OCI-LY1 (cell line): ENCODE measurements around the gene SLC25A46.
A peak's percentile ranks its signal among the peaks of the same experiment; 100 is the strongest.

ENCODE experiments used
- H2AFZ ChIP-seq: fragments of 200-600 bp; sonication (generic), shearing (Covaris generic); 2 replicates; pipeline ENCODE4 v1.6.0; 2014; ENCODE audit warnings: antibody characterized with exemption, mild to moderate bottlenecking, low read length
- H3F3A ChIP-seq: fragments of 200-600 bp; sonication (generic), shearing (Covaris generic); 2 replicates; pipeline ENCODE4 v1.6.0; 2014; ENCODE audit warnings: mild to moderate bottlenecking, antibody characterized with exemption, low read length, moderate library complexity; ENCODE audit not compliant: insufficient read depth
- H3K27ac ChIP-seq: fragments of 200-600 bp; sonication (generic); 2 replicates; pipeline ENCODE4 v1.5.1; 2014; ENCODE audit warnings: low read length, mixed run types, mild to moderate bottlenecking, low read depth; ENCODE audit not compliant: poor library complexity, severe bottlenecking
- H3K27me3 ChIP-seq: fragments of 200-600 bp; sonication (generic); 2 replicates; pipeline ENCODE4 v1.6.0; 2014; ENCODE audit warnings: antibody characterized with exemption, mild to moderate bottlenecking, low read length, moderate library complexity; ENCODE audit not compliant: insufficient read depth
- H3K36me3 ChIP-seq: fragments of 200-600 bp; sonication (generic); 2 replicates; pipeline ENCODE4 v1.6.1; 2014; ENCODE audit warnings: mild to moderate bottlenecking, antibody characterized with exemption, low read length, moderate library complexity, mixed read lengths; ENCODE audit not compliant: insufficient read depth
- H3K4me1 ChIP-seq: fragments of 200-600 bp; sonication (generic); 2 replicates; pipeline ENCODE4 v1.5.1; 2014; ENCODE audit warnings: mild to moderate bottlenecking, low read length, moderate library complexity; ENCODE audit not compliant: insufficient read depth, severe bottlenecking
- H3K4me2 ChIP-seq: fragments of 200-600 bp; sonication (generic), shearing (Covaris generic); 2 replicates; pipeline ENCODE4 v1.6.1; 2014; ENCODE audit warnings: low read length
- H3K4me3 ChIP-seq: fragments of 200-600 bp; sonication (generic); 2 replicates; pipeline ENCODE4 v1.5.1; 2014; ENCODE audit warnings: low read length, low read depth, mild to moderate bottlenecking, mixed read lengths; ENCODE audit not compliant: poor library complexity, severe bottlenecking
- H3K79me2 ChIP-seq: fragments of 200-600 bp; shearing (Covaris generic); 2 replicates; pipeline ENCODE4 v1.6.1; 2016; ENCODE audit warnings: mixed run types, low read length, mixed read lengths; ENCODE audit not compliant: insufficient read depth
- H3K9ac ChIP-seq: fragments of 200-600 bp; sonication (generic), shearing (Covaris generic); 2 replicates; pipeline ENCODE4 v1.6.1; 2014; ENCODE audit warnings: mild to moderate bottlenecking, low read length, mixed read lengths
- H3K9me2 ChIP-seq: fragments of 200-600 bp; sonication (generic), shearing (Covaris generic); 2 replicates; pipeline ENCODE4 v1.6.1; 2014; ENCODE audit warnings: low read depth, mild to moderate bottlenecking, low read length, mixed read lengths
- H3K9me3 ChIP-seq: fragments of 200-600 bp; shearing (Covaris generic); 2 replicates; pipeline ENCODE4 v1.6.1; 2014; ENCODE audit warnings: low read length, mixed read lengths
- H4K20me1 ChIP-seq: fragments of 200-600 bp; sonication (generic), shearing (Covaris generic); 2 replicates; pipeline ENCODE4 v1.6.0; 2016; ENCODE audit warnings: mild to moderate bottlenecking, low read length; ENCODE audit not compliant: insufficient read depth
- EZH2 ChIP-seq: fragments of 200-600 bp; sonication (generic), shearing (Covaris generic); IDR thresholded peaks from 2 replicates; pipeline ENCODE4 v1.8.0; 2017; ENCODE audit warnings: borderline replicate concordance, mixed run types, mild to moderate bottlenecking, antibody characterized with exemption, low read length, moderate library complexity, mixed read lengths
- TF ChIP-seq, protein P1 (sequence below): fragments of 200-600 bp; sonication (generic), shearing (Covaris generic); IDR thresholded peaks from 2 replicates; pipeline ENCODE4 v1.5.1; 2017; ENCODE audit warnings: mild to moderate bottlenecking, antibody characterized with exemption, low read length, moderate library complexity, mixed read lengths

The SLC25A46 gene

GRCh38 chr5:110707260-110707844 is 31.5 kb upstream of the SLC25A46 start:
- H3K4me3 ChIP-seq, result no peak overlapping the region
- no peaks in the 10 kb centered on the region for H3K79me2 ChIP-seq
- no peaks in the 10 kb centered on the region for H4K20me1 ChIP-seq
- H2AFZ ChIP-seq, result no peak overlapping the region
- no peak overlapping the region for H3K9ac ChIP-seq
- H3K27me3 ChIP-seq, result no peaks in the 10 kb centered on the region
- H3F3A ChIP-seq, result no peaks in the 10 kb centered on the region
- H3K4me2 ChIP-seq, result no peak overlapping the region
- no peaks in the 10 kb centered on the region for H3K4me1 ChIP-seq
- no peaks in the 10 kb centered on the region for H3K36me3 ChIP-seq
- H3K27ac ChIP-seq, result no peak overlapping the region
- no peaks in the 10 kb centered on the region for H3K9me2 ChIP-seq
- TF ChIP-seq EZH2, result no peak
- TF ChIP-seq, protein P1, sequence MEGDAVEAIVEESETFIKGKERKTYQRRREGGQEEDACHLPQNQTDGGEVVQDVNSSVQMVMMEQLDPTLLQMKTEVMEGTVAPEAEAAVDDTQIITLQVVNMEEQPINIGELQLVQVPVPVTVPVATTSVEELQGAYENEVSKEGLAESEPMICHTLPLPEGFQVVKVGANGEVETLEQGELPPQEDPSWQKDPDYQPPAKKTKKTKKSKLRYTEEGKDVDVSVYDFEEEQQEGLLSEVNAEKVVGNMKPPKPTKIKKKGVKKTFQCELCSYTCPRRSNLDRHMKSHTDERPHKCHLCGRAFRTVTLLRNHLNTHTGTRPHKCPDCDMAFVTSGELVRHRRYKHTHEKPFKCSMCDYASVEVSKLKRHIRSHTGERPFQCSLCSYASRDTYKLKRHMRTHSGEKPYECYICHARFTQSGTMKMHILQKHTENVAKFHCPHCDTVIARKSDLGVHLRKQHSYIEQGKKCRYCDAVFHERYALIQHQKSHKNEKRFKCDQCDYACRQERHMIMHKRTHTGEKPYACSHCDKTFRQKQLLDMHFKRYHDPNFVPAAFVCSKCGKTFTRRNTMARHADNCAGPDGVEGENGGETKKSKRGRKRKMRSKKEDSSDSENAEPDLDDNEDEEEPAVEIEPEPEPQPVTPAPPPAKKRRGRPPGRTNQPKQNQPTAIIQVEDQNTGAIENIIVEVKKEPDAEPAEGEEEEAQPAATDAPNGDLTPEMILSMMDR, result no peak
- no peaks in the 10 kb centered on the region for H3K9me3 ChIP-seq

GRCh38 chr5:110716247-110717245 is 22.3 kb upstream of the SLC25A46 start:
- H3K36me3 ChIP-seq, result no peaks in the 10 kb centered on the region
- no peaks in the 10 kb centered on the region for H3K9me2 ChIP-seq
- no peak overlapping the region for H2AFZ ChIP-seq
- TF ChIP-seq, protein P1, result peak; percentile 15; the same call in 1 of the 2 replicates
- no peak for TF ChIP-seq EZH2
- no peaks in the 10 kb centered on the region for H3F3A ChIP-seq
- no peaks in the 10 kb centered on the region for H4K20me1 ChIP-seq
- H3K79me2 ChIP-seq, result no peaks in the 10 kb centered on the region
- no peak overlapping the region for H3K9ac ChIP-seq
- no peaks in the 10 kb centered on the region for H3K27me3 ChIP-seq
- H3K9me3 ChIP-seq, result no peaks in the 10 kb centered on the region
- no peak overlapping the region for H3K27ac ChIP-seq
- no peaks in the 10 kb centered on the region for H3K4me1 ChIP-seq
- no peak overlapping the region for H3K4me3 ChIP-seq
- no peak overlapping the region for H3K4me2 ChIP-seq

DNA sequence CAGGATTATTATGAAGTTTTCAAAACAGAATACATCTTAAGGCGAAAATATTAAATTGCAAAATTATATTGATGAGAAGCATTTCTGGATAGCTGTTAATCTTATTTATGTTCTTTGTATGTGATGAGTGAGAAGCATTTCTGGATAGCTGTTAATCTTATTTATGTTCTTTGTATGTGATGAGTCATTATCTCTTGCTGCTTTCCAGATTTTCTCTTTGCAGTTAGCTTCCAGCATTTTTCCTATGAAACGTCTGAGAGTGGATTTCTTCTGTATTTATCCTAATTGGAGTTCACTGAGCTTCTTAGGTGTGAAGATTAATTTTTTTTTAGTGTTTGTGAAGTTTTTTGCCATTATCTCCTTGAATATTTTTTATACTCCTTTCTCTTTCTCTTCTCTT is 20.5 kb upstream of the SLC25A46 start:
- H3K27ac ChIP-seq, result no peak overlapping the region
- TF ChIP-seq, protein P1, result no peak
- no peak for TF ChIP-seq EZH2
- H3K9me2 ChIP-seq, result no peaks in the 10 kb centered on the region
- H3K9me3 ChIP-seq, result no peaks in the 10 kb centered on the region
- H4K20me1 ChIP-seq, result no peaks in the 10 kb centered on the region
- H3K27me3 ChIP-seq, result no peaks in the 10 kb centered on the region
- H3K4me1 ChIP-seq, result no peaks in the 10 kb centered on the region
- no peaks in the 10 kb centered on the region for H3F3A ChIP-seq
- H3K9ac ChIP-seq, result no peak overlapping the region
- H2AFZ ChIP-seq, result no peak overlapping the region
- H3K4me2 ChIP-seq, result no peak overlapping the region
- no peak overlapping the region for H3K4me3 ChIP-seq
- no peaks in the 10 kb centered on the region for H3K79me2 ChIP-seq
- H3K36me3 ChIP-seq, result no peaks in the 10 kb centered on the region
